ENCODE results near the gene GBA2.

- TF ChIP-seq SP1 (IDR thresholded peaks at IDR 0.05; ENCODE audit: low read depth) (no peak), CTCF (IDR thresholded peaks at IDR 0.05 in 2 of 3, conservative IDR thresholded peaks at IDR 0.05 in 1 of 3; ENCODE audit: borderline replicate concordance in 1 of 3, insufficient read depth in 1 of 3, low read depth in 2 of 3, low read length in 2 of 3) (peak in 2 of 3 experiments; percentile 84 to 93; a peak in 4 of 6 replicates), MAX (IDR thresholded peaks at IDR 0.05) (no peak), EGR1 (IDR thresholded peaks at IDR 0.05; ENCODE audit: low read depth) (no peak), POLR2A (IDR thresholded peaks at IDR 0.05; ENCODE audit: borderline replicate concordance, extremely low read depth, insufficient read depth, insufficient read length) (no peak), RAD21 (IDR thresholded peaks at IDR 0.05; ENCODE audit: low read depth) (no peak), EZH2 (IDR thresholded peaks at IDR 0.05) (no peak), POLR2AphosphoS5 (IDR thresholded peaks at IDR 0.05; ENCODE audit: low read depth, low read length) (no peak), ZFX (IDR thresholded peaks at IDR 0.05) (no peak)
These were observed 12.8 kb downstream of the GBA2 start for GRCh38 chr9:35736201-35736633.
